HG02970 (cell line): ENCODE measurements around the gene C2orf49.
A peak's percentile ranks its signal among the peaks of the same experiment; 100 is the strongest.

Experiments
- ATAC-seq: cut with Tn5 transposase; IDR thresholded peaks from one replicate; pipeline ENCODE4 v1.9.1; 2021; ENCODE audit warnings: mild to moderate bottlenecking, moderate library complexity, moderate number of reproducible peaks; ENCODE audit not compliant: unreplicated experiment, low FRiP score

The C2orf49 gene

GRCh38 chr2:105337122-105338019 lies at the start of gene C2orf49:
TSS of gene C2orf49 (plus strand) at chr2:105337540. CDS start at chr2:105337588, 48 bp downstream.
- peak; percentile 91 for ATAC-seq

- no peak for ATAC-seq
Measured at GRCh38 chr2:105287692-105288091, 49.6 kb upstream of the C2orf49 start.

GRCh38 chr2:105288133-105288532 lies 49.2 kb upstream of the C2orf49 start:
- ATAC-seq, result no peak

- ATAC-seq, result no peak
Measured at GRCh38 chr2:105290981-105291660, 46.2 kb upstream of the C2orf49 start.

GRCh38 chr2:105291981-105292380 lies 45.4 kb upstream of the C2orf49 start:
- ATAC-seq, result no peak

GRCh38 chr2:105294046-105294445 lies 43.3 kb upstream of the C2orf49 start:
- ATAC-seq, result no peak

GRCh38 chr2:105294844-105295481 lies 42.4 kb upstream of the C2orf49 start:
- no peak for ATAC-seq

- ATAC-seq, result no peak
Measured at GRCh38 chr2:105296017-105296611, 41.2 kb upstream of the C2orf49 start.

GRCh38 chr2:105297216-105297615 lies 40.1 kb upstream of the C2orf49 start:
- no peak for ATAC-seq

- no peak for ATAC-seq
Measured at GRCh38 chr2:105298017-105298416, 39.3 kb upstream of the C2orf49 start.

GRCh38 chr2:105299290-105299689 lies 38.0 kb upstream of the C2orf49 start:
- ATAC-seq, result no peak

- ATAC-seq, result no peak
Measured at GRCh38 chr2:105301646-105302045, 35.7 kb upstream of the C2orf49 start.

GRCh38 chr2:105307146-105307545 lies 30.2 kb upstream of the C2orf49 start:
- no peak for ATAC-seq

- no peak for ATAC-seq
Measured at GRCh38 chr2:105307550-105307949, 29.8 kb upstream of the C2orf49 start.

- ATAC-seq, result no peak
Measured at GRCh38 chr2:105307962-105308361, 29.4 kb upstream of the C2orf49 start.

GRCh38 chr2:105308382-105309146 lies 28.8 kb upstream of the C2orf49 start:
- ATAC-seq, result no peak

GRCh38 chr2:105309147-105309545 lies 28.2 kb upstream of the C2orf49 start:
- no peak for ATAC-seq

- ATAC-seq, result no peak
Measured at GRCh38 chr2:105313877-105314276, 23.5 kb upstream of the C2orf49 start.

- no peak for ATAC-seq
Measured at GRCh38 chr2:105315314-105315713, 22.0 kb upstream of the C2orf49 start.

GRCh38 chr2:105317937-105318336 lies 19.4 kb upstream of the C2orf49 start:
- ATAC-seq, result no peak
